ENCODE data around the gene LCLAT1.

Gene LCLAT1

GRCh38 chr2:30424231-30424630 lies 22.8 kb upstream of the LCLAT1 start:
- DNase-seq, result no peak

- no peak for DNase-seq
Observed at GRCh38 chr2:30425326-30425725, 21.7 kb upstream of the LCLAT1 start.

- DNase-seq, result no peak
Observed at GRCh38 chr2:30427606-30428347, 19.3 kb upstream of the LCLAT1 start.

- no peak for DNase-seq
Observed at GRCh38 chr2:30428348-30428662, 18.7 kb upstream of the LCLAT1 start.

GRCh38 chr2:30428827-30429461 lies 18.1 kb upstream of the LCLAT1 start:
- DNase-seq, result no peak

GRCh38 chr2:30433541-30434299 lies 13.3 kb upstream of the LCLAT1 start:
- DNase-seq, result no peak

GRCh38 chr2:30434708-30435107 lies 12.3 kb upstream of the LCLAT1 start:
- DNase-seq, result no peak

- no peak for DNase-seq
Observed at GRCh38 chr2:30436859-30437435, 10.1 kb upstream of the LCLAT1 start.

GRCh38 chr2:30437809-30438548 lies 9.1 kb upstream of the LCLAT1 start:
- DNase-seq, result no peak

- DNase-seq, result no peak
Observed at GRCh38 chr2:30439296-30439695, 7.8 kb upstream of the LCLAT1 start.

GRCh38 chr2:30439879-30440278 lies 7.2 kb upstream of the LCLAT1 start:
- DNase-seq, result no peak

- DNase-seq, result no peak
Observed at GRCh38 chr2:30441023-30441422, 6.0 kb upstream of the LCLAT1 start.

GRCh38 chr2:30443081-30443480 lies 4.0 kb upstream of the LCLAT1 start:
- DNase-seq, result no peak

- DNase-seq, result no peak
Observed at GRCh38 chr2:30444273-30444672, 2.8 kb upstream of the LCLAT1 start.

GRCh38 chr2:30445266-30445821 lies 1.7 kb upstream of the LCLAT1 start:
- no peak for DNase-seq

- no peak for DNase-seq
Observed at GRCh38 chr2:30446602-30447148, 371 bp upstream of the LCLAT1 start.

GRCh38 chr2:30448308-30448707 lies 1.3 kb downstream of the LCLAT1 start:
- DNase-seq, result no peak

- DNase-seq, result no peak
Observed at GRCh38 chr2:30448866-30449265, 1.8 kb downstream of the LCLAT1 start.

GRCh38 chr2:30450025-30450424 lies 3.0 kb downstream of the LCLAT1 start:
- no peak for DNase-seq

- no peak for DNase-seq
Observed at GRCh38 chr2:30453498-30453897, 6.5 kb downstream of the LCLAT1 start.

- no peak for DNase-seq
Observed at GRCh38 chr2:30454571-30454970, 7.5 kb downstream of the LCLAT1 start.

GRCh38 chr2:30455114-30455738 lies 8.2 kb downstream of the LCLAT1 start:
- no peak for DNase-seq

Data from central memory CD4-positive, alpha-beta T cell (primary cell).